ENCODE data around the gene SPATA46. TPM values are rescaled to one million over a fixed set of nuclear protein-coding genes. Genes with fewer than 3 reads are reported as not detected.
"Not testable (repeated sequence)": the region's sequence is repeated elsewhere in the genome, so short reads cannot be mapped to it uniquely, and the experiment has no call there.

SPATA46 gene
- total and polyA plus RNA-seq, 2 donors (not counting 3 experiments of a cell fraction or from before 2014, with no cell fraction given): not detected

- dilution Hi-C loops (cut with MboI; ENCODE audit: extremely low pct_ligation_motif_present, low sequenced_read_pairs): no loop called here
- Histone ChIP-seq H3K27me3 (ENCODE audit: control insufficient read depth in 2 of 2, insufficient read depth in 2 of 2, low read length in 2 of 2) (no peaks in the 10 kb centered on the region), H3K9me3 (replicated peaks; ENCODE audit: control insufficient read depth, insufficient read depth, low read length) (no peaks in the 10 kb centered on the region), H3K36me3 (ENCODE audit: control insufficient read depth in 2 of 2, extremely low read depth in 1 of 2, insufficient read depth in 2 of 2, low read length in 2 of 2) (peaks cover 0 to 9% of the 10 kb centered on the region in 2 experiments), H3K27ac (ENCODE audit: insufficient read depth, low read depth, low read length) (no peak overlapping the region), H3K4me2 (ENCODE audit: insufficient read depth, low read length) (no peak overlapping the region), H2AFZ (ENCODE audit: low read depth, low read length) (no peak overlapping the region), H3K9ac (replicated peaks; ENCODE audit: extremely low read depth, insufficient read depth, low read length) (no peak overlapping the region), H3K9me1 (replicated peaks; ENCODE audit: control insufficient read depth, extremely low read depth, insufficient read depth, low read length) (no peaks in the 10 kb centered on the region), H3K4me1 (ENCODE audit: control insufficient read depth, extremely low read depth, insufficient read depth, low read length) (peaks cover 28% of the 10 kb centered on the region), H3K79me2 (ENCODE audit: control insufficient read depth, insufficient read depth, low read length) (no peaks in the 10 kb centered on the region), H4K20me1 (replicated peaks; ENCODE audit: control insufficient read depth, extremely low read depth, insufficient read depth, low read length) (no peaks in the 10 kb centered on the region), H3K4me3 (replicated peaks in 1 of 3; ENCODE audit: insufficient read depth in 1 of 3, low read depth in 1 of 3, low read length in 3 of 3) (no peak overlapping the region)
- CTCF ChIA-PET: no interaction called here
- DNase-seq (ENCODE audit: low read depth, low spot score): no peak
- no peak for FAIRE-seq
- TF ChIP-seq, protein P1, sequence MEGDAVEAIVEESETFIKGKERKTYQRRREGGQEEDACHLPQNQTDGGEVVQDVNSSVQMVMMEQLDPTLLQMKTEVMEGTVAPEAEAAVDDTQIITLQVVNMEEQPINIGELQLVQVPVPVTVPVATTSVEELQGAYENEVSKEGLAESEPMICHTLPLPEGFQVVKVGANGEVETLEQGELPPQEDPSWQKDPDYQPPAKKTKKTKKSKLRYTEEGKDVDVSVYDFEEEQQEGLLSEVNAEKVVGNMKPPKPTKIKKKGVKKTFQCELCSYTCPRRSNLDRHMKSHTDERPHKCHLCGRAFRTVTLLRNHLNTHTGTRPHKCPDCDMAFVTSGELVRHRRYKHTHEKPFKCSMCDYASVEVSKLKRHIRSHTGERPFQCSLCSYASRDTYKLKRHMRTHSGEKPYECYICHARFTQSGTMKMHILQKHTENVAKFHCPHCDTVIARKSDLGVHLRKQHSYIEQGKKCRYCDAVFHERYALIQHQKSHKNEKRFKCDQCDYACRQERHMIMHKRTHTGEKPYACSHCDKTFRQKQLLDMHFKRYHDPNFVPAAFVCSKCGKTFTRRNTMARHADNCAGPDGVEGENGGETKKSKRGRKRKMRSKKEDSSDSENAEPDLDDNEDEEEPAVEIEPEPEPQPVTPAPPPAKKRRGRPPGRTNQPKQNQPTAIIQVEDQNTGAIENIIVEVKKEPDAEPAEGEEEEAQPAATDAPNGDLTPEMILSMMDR (IDR thresholded peaks at IDR 0.05; ENCODE audit: extremely low read depth in 1 of 2, insufficient read depth in 1 of 2, low read depth in 1 of 2, low read length in 2 of 2): no peak
- no peak for TF ChIP-seq MYC (IDR thresholded peaks at IDR 0.05; ENCODE audit: low read depth, low read length)
- no peak for TF ChIP-seq POLR2A (IDR thresholded peaks at IDR 0.05; ENCODE audit: low read depth, low read length)
- intact Hi-C loops (cut with micrococcal nuclease): loop anchor here (5.0 kb wide), 1 partner anchor 274 kb away; no protein-coding TSS in a partner anchor
- BruUV-seq (replicated peaks): no TSS peak
- POLR2A ChIA-PET: no interaction called here
Measured at GRCh38 chr1:162353078-162353477, 23.6 kb downstream of the SPATA46 start.

DNA sequence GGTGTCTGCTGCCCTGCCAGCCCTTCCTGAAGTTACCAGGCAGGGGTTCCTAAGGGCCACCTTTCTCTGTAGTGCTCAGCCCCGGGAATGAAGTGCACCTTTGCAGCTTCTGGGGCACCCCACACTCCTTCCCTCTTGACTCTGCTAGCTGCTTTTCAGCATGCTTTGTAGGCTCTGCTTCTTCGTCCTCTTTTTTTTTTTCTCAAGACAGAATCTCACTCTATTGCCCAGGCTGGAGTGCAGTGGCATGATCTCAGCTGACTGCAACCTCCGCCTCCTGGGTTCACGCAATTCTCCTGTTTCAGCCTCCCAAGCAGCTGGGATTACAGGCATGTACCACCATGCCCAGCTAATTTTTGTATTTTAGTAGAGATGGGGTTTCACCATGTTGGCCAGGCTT lies 24.8 kb downstream of the SPATA46 start:
- H2AFZ ChIP-seq (ENCODE audit: low read depth, low read length); H3K79me2 ChIP-seq (ENCODE audit: control insufficient read depth, insufficient read depth, low read length); H3K9me3 ChIP-seq (replicated peaks; ENCODE audit: control insufficient read depth, insufficient read depth, low read length); FAIRE-seq; H3K4me2 ChIP-seq (ENCODE audit: insufficient read depth, low read length); H3K27ac ChIP-seq (ENCODE audit: insufficient read depth, low read depth, low read length); DNase-seq (ENCODE audit: low read depth, low spot score); H3K27me3 ChIP-seq (ENCODE audit: control insufficient read depth in 2 of 2, insufficient read depth in 2 of 2, low read length in 2 of 2); H3K9me1 ChIP-seq (replicated peaks; ENCODE audit: control insufficient read depth, extremely low read depth, insufficient read depth, low read length); H4K20me1 ChIP-seq (replicated peaks; ENCODE audit: control insufficient read depth, extremely low read depth, insufficient read depth, low read length); H3K4me3 ChIP-seq (replicated peaks in 1 of 3; ENCODE audit: insufficient read depth in 1 of 3, low read depth in 1 of 3, low read length in 3 of 3); POLR2A ChIA-PET; BruUV-seq (replicated peaks); H3K9ac ChIP-seq (replicated peaks; ENCODE audit: extremely low read depth, insufficient read depth, low read length); H3K36me3 ChIP-seq (ENCODE audit: control insufficient read depth in 2 of 2, extremely low read depth in 1 of 2, insufficient read depth in 2 of 2, low read length in 2 of 2); dilution Hi-C loops (cut with MboI; ENCODE audit: extremely low pct_ligation_motif_present, low sequenced_read_pairs): not testable (repeated sequence)
- intact Hi-C loops (cut with micrococcal nuclease): loop anchor here (5.0 kb wide), 1 partner anchor 275 kb away; no protein-coding TSS in a partner anchor
- H3K4me1 ChIP-seq (ENCODE audit: control insufficient read depth, extremely low read depth, insufficient read depth, low read length): peaks cover 28% of the 10 kb centered on the region
- CTCF ChIA-PET: interaction anchor here (0.9 kb wide), 2 partner anchors 13 to 21 kb away, joined by 3 read pairs; no protein-coding TSS in a partner anchor
